Parathyroid adenoma (tissue), 2 donors: ENCODE data around the gene ASXL2.

Experiments
- H2AFZ ChIP-seq: fragments of 300-600 bp; sonication (generic); one replicate; pipeline ENCODE4 v1.7.0; 2017; ENCODE audit warnings: antibody characterized with exemption, mild to moderate bottlenecking
- H3K27ac ChIP-seq: fragments of 300-600 bp; sonication (generic); one replicate; pipeline ENCODE4 v1.7.0; 2017
- H3K27me3 ChIP-seq: fragments of 300-600 bp; sonication (generic); one replicate; pipeline ENCODE4 v1.7.0; 2017; ENCODE audit warnings: low read length; ENCODE audit not compliant: control insufficient read depth, insufficient read depth
- H3K36me3 ChIP-seq: fragments of 300-600 bp; sonication (generic); one replicate; pipeline ENCODE4 v1.7.0; 2017; ENCODE audit warnings: low read length; ENCODE audit not compliant: control insufficient read depth, insufficient read depth
- H3K4me1 ChIP-seq: fragments of 300-600 bp; sonication (generic); one replicate; pipeline ENCODE4 v1.7.0; 2017; ENCODE audit warnings: control low read depth
- H3K4me2 ChIP-seq: fragments of 300-600 bp; sonication (generic); one replicate; pipeline ENCODE4 v1.7.0; 2017; ENCODE audit warnings: low read length
- H3K4me3 ChIP-seq: fragments of 300-600 bp; sonication (generic); one replicate; pipeline ENCODE4 v1.7.0; 2017; ENCODE audit warnings: low read depth, low read length
- H3K79me2 ChIP-seq: fragments of 300-600 bp; sonication (generic); one replicate; pipeline ENCODE4 v1.7.0; 2017; ENCODE audit warnings: control low read depth
- H3K9ac ChIP-seq: fragments of 300-600 bp; sonication (generic); one replicate; pipeline ENCODE4 v1.7.0; 2017; ENCODE audit warnings: mild to moderate bottlenecking
- H3K9me3 ChIP-seq: fragments of 300-600 bp; sonication (generic); one replicate; pipeline ENCODE4 v1.7.0; 2017; ENCODE audit warnings: low read length; ENCODE audit not compliant: control insufficient read depth
- TF ChIP-seq, protein P1 (sequence below): fragments of 300-600 bp; sonication (generic); IDR thresholded peaks from one replicate; pipeline ENCODE4 v1.7.0; 2017; ENCODE audit warnings: antibody characterized with exemption, mild to moderate bottlenecking
- donor health status: primary hyperparathyroidism.

The ASXL2 gene

DNA sequence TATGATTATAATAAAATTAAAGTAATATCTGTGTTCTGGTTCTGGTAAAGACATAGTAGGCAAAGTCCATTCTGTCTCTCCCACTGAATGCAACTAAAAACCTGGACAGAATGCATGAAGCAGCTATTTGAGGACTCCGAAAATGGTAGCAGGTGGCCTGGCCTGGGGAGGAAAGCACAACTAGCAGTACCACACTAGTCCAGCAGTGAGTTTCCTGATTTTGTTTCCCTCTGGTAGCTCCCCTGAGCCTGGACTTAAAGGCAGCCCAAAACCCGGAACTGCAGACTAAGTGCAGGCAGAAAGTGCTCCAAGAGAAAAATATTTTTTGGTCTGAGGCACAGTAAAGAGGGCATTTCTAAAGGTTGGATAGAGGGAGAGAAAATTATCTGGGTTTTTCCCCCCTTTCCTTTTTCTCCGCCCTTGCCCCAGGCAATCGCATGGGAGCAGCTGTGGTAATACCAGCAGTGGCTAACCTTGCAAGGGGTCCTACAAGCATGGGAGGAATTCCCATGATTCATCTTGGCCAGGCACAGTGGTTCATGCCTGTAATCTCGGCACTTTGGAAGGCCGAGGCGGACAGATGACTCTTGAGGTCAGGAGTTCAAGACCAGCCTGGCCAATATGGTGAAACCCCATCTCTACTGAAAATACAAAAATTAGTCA is 32.3 kb downstream of the ASXL2 start:
- Histone ChIP-seq H3K9me3 (no peaks in the 10 kb centered on the region), H3K4me2 (no peak overlapping the region), H3K27me3 (no peaks in the 10 kb centered on the region), H3K79me2 (peaks cover 15% of the 10 kb centered on the region), H3K9ac (no peak overlapping the region), H3K4me3 (no peak overlapping the region), H3K4me1 (no peaks in the 10 kb centered on the region), H3K36me3 (no peaks in the 10 kb centered on the region), H3K27ac (no peak overlapping the region), H2AFZ (no peak overlapping the region)
- TF ChIP-seq, protein P1, sequence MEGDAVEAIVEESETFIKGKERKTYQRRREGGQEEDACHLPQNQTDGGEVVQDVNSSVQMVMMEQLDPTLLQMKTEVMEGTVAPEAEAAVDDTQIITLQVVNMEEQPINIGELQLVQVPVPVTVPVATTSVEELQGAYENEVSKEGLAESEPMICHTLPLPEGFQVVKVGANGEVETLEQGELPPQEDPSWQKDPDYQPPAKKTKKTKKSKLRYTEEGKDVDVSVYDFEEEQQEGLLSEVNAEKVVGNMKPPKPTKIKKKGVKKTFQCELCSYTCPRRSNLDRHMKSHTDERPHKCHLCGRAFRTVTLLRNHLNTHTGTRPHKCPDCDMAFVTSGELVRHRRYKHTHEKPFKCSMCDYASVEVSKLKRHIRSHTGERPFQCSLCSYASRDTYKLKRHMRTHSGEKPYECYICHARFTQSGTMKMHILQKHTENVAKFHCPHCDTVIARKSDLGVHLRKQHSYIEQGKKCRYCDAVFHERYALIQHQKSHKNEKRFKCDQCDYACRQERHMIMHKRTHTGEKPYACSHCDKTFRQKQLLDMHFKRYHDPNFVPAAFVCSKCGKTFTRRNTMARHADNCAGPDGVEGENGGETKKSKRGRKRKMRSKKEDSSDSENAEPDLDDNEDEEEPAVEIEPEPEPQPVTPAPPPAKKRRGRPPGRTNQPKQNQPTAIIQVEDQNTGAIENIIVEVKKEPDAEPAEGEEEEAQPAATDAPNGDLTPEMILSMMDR = no peak

DNA sequence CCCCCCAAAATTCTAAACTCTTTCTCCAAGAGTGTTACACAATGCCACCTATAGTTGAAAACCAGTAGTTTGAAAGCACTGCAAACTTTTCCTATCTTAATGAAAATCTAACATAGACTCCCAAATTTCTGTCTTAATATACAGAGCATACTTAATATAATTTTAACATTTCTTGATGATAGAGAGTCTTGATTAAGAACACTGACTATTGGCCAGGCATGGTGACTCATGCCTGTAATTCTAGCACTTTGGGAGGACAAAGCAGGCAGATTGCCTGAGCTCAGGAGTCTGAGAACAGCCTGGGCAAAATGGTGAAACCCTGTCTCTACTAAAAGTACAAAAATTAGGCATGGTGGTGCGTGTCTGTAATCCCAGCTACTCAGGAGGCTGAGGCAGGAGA is 34.2 kb downstream of the ASXL2 start:
- TF ChIP-seq, protein P1 = no peak
- Histone ChIP-seq H3K36me3 (no peaks in the 10 kb centered on the region), H3K27me3 (no peaks in the 10 kb centered on the region), H2AFZ (no peak overlapping the region), H3K79me2 (peaks cover 20% of the 10 kb centered on the region), H3K4me3 (no peak overlapping the region), H3K4me2 (no peak overlapping the region), H3K4me1 (no peaks in the 10 kb centered on the region), H3K27ac (no peak overlapping the region), H3K9ac (no peak overlapping the region), H3K9me3 (no peaks in the 10 kb centered on the region)

DNA sequence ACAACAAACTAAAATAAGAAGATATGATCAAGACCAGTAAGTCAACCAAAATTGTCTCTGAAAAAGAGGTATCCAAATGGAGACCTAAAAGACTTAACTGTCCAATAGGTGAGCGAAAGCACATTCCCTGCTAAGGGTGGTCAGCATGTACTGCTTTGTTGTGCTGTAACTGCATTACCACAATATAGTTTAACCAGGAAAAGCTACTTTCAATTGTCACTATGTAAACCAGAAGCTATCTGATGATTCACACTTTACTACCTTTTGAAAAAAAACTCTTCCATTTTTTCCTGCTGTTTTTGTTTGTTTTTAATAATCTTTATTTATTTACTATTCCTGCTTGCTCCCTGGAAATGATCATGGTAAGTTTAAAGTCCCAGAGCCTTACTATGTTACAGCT is 36.1 kb downstream of the ASXL2 start:
- TF ChIP-seq, protein P1 = no peak
- Histone ChIP-seq H3K4me1 (no peaks in the 10 kb centered on the region), H3K4me2 (no peak overlapping the region), H3K27me3 (no peaks in the 10 kb centered on the region), H3K36me3 (no peaks in the 10 kb centered on the region), H3K27ac (no peak overlapping the region), H3K4me3 (no peak overlapping the region), H3K79me2 (peaks cover 18% of the 10 kb centered on the region), H3K9me3 (no peaks in the 10 kb centered on the region), H3K9ac (no peak overlapping the region), H2AFZ (no peak overlapping the region)

DNA sequence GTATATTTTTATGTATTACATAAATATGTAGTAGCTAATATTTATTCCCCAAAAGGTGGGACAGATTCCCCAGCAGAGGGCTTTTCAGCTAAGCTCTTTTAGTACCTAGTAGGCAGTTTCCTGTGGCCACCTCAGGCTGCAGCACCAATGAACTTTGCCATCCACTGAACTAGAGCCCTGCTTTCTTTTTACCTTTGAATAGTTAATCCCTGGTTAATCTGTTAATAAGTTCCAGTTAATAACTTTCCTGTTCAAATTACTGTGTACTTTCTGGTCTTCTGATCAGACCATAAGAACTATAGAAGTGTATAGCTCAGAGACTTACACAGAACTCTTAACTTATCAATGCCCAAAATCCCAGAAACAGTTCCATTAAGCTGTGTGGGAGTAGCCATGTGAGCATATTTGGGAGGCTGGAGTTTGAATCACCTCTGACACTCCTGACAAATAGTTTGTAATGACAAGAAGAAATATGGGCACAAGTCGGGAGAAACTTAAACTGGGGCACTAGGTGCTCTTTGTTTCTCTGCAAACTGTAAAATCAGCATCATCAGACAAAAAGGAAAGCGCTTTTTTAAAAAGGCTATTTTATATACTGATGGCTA is 40.0 kb downstream of the ASXL2 start:
- H2AFZ ChIP-seq = no peak overlapping the region
- H3K79me2 ChIP-seq = peaks cover 19% of the 10 kb centered on the region
- no peaks in the 10 kb centered on the region for H3K36me3 ChIP-seq
- TF ChIP-seq, protein P1 = no peak
- no peaks in the 10 kb centered on the region for H3K9me3 ChIP-seq
- H3K4me3 ChIP-seq = no peak overlapping the region
- no peak overlapping the region for H3K9ac ChIP-seq
- H3K27me3 ChIP-seq = no peaks in the 10 kb centered on the region
- H3K27ac ChIP-seq = no peak overlapping the region
- H3K4me1 ChIP-seq = no peaks in the 10 kb centered on the region
- no peak overlapping the region for H3K4me2 ChIP-seq

DNA sequence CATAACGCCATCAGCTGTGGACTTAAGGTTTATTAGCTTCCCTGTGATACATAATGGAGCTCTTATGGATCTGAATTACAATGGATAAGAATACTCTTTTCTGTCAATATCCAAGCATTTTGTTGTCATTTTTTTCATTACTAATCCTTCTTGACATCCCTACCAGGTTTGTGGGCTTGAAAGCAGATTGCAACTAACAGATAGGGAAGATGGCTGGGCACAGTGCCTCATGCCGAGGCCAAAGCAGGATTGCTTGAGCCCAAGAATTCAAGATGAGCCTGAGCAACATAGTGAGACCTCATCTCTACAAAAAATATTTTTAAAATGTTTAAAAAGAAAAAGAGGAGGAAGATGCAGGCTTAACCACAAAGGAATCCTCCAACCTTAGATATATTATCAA is 42.4 kb downstream of the ASXL2 start:
- no peak overlapping the region for H2AFZ ChIP-seq
- H3K9me3 ChIP-seq = no peaks in the 10 kb centered on the region
- H3K9ac ChIP-seq = no peak overlapping the region
- no peak overlapping the region for H3K4me2 ChIP-seq
- H3K27me3 ChIP-seq = no peaks in the 10 kb centered on the region
- peaks cover 24% of the 10 kb centered on the region for H3K79me2 ChIP-seq
- no peaks in the 10 kb centered on the region for H3K36me3 ChIP-seq
- no peaks in the 10 kb centered on the region for H3K4me1 ChIP-seq
- TF ChIP-seq, protein P1 = no peak
- no peak overlapping the region for H3K4me3 ChIP-seq
- no peak overlapping the region for H3K27ac ChIP-seq
